Epithelial cell of prostate (primary cell): ENCODE measurements around the gene VAT1L.

Experiments used
- DNase-seq: peaks from one replicate; pipeline ENCODE4 v3.0.0-alpha.2; 2011; ENCODE audit warnings: low read depth, low spot score
- H3K27ac ChIP-seq: fragments of 450-650 bp; 2 replicates; pipeline ENCODE4 v1.5.1; 2017; ENCODE audit warnings: mild to moderate bottlenecking

The VAT1L gene

DNA sequence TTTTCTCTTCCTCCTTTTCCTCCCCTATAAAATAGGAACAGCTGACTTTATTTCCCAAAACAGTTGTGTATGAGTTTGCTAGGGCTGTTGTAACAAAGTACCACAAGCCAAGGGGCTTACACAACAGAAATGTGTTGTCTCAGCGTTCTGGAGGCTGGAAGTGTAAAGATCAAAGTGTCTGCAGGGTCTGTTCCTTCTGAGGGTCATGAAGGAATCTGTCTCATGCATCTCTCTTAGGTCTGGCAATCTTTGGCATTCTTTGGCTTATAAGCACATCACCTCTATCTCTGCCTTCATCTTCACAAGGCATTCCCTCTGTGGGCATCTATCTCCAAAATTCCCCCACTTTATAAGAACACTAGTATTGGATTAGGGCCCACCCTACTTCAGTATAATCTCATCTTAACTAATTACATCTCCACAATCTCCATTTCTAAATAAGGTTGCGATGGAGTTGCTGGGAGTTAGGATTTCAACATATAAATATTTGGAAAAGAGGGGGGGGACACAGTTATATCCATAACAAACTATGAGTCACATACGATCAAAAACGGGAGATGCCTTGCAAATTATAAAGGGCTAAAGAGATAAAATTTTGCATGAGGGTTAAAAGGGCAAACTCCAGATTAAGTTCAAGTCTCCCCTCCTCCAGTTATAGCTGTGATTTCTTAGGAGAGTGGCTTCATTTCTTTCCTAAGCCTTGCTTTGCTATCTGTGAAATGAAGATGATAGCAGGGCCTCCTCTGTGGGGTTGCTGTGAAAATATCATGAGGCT lies 109.7 kb downstream of the VAT1L start:
- no peak overlapping the region for H3K27ac ChIP-seq

DNA sequence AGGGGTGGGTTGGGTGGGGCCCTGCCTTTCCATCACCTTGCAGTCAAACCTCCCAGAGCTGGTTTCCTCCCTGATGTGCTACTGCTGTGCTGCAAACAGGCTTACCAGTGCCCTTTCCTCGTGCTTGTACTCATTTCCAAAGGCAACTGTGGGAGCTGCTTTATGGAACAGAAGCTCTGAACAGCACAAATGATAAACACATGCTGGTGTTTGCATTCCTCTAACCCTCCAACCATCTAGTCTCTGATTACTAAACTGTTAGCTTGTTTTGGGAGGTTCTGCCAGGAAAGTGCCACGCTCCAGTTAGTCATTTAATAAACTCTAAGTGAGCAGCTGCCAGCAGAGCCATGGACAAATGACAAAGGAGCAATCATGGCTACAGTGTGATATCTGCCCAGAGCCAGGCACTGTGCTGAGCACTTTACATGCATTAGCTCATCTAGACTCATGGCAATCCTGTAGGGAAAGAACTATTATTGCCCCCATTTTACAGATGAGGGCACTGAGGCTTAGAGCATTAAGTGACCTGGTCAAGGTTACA lies 110.4 kb downstream of the VAT1L start:
- no peak overlapping the region for H3K27ac ChIP-seq
- DNase-seq: no peak

More for the DNA sequence above, 109.7 kb downstream of the VAT1L start:
- no peak for DNase-seq

DNA sequence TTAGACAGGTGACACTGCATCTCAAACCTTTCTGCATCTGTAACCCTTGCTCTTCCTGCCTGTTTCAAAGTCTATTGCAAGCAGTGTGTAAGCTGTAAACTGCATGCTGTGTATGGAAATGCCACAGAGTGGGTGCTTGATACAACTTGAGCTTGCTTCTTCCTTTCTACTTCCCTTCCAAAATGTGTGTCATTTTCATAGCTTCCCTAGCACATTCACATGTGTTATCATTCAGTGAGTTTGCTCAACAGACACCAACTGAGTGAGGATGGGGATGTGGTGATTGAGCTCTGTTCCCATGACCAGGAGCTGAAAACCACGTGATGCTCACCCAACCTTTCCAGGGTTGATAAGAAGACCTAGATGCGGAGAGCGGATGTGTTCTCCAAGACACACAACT lies 111.1 kb downstream of the VAT1L start:
- H3K27ac ChIP-seq: no peak overlapping the region

DNA sequence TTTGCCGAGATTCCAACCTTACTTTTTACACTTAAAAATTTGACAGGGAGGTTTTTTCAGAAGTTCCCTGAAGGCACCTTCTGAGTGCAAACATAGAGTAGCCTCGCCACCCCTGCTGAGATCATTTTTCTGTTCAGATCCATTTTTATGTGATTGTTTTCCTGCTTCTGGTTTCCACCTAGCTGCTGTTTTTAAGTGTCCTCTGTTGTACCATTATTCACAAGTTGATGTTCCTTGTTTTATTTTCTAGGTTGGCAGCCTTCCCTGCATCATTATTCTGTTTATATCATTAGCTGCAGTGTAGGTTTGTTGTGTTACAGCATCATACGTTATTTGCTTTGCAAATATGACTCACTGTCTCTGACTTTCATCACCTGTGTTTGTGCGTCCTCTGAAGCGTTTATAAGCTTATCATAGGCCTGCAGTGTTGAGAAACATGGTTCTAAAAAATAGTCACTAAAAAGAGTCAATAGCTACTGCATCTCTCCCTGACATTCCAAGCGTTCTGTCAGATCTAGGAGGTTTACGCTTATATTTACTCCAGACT lies 117.1 kb downstream of the VAT1L start:
- no peak overlapping the region for H3K27ac ChIP-seq

More for the DNA sequence above, 111.1 kb downstream of the VAT1L start:
- DNase-seq: no peak

DNA sequence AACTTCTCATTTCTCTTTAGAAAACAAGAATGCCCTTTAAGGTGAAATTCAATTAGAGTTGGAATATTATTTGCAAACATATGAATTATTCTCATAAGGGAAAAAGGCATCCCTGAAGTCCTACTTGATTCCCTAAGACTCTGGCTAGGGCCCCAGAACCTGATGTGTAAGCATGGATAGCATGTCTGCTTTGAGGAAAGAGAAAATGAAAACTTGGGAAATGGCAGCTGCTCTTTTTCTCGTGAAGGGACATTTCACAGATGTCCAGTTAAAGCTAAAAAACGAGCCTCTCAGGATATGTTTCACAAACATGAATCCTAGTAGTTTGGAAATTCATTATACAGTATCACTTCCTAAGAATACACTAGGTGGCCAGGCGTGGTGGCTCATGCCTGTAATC lies 121.7 kb downstream of the VAT1L start:
- DNase-seq: no peak
- no peak overlapping the region for H3K27ac ChIP-seq

More for the DNA sequence above, 117.1 kb downstream of the VAT1L start:
- DNase-seq: peak; percentile 8

GRCh38 chr16:77912617-77913016 lies 124.3 kb downstream of the VAT1L start:
- DNase-seq: no peak
- H3K27ac ChIP-seq: no peak overlapping the region

GRCh38 chr16:77913738-77914253 lies 125.4 kb downstream of the VAT1L start:
- no peak overlapping the region for H3K27ac ChIP-seq
- DNase-seq: no peak

GRCh38 chr16:77916111-77916510 lies 127.7 kb downstream of the VAT1L start:
- no peak for DNase-seq
- no peak overlapping the region for H3K27ac ChIP-seq

- H3K27ac ChIP-seq: no peak overlapping the region
- no peak for DNase-seq
These were observed 129.6 kb downstream of the VAT1L start for GRCh38 chr16:77917971-77918370.

DNA sequence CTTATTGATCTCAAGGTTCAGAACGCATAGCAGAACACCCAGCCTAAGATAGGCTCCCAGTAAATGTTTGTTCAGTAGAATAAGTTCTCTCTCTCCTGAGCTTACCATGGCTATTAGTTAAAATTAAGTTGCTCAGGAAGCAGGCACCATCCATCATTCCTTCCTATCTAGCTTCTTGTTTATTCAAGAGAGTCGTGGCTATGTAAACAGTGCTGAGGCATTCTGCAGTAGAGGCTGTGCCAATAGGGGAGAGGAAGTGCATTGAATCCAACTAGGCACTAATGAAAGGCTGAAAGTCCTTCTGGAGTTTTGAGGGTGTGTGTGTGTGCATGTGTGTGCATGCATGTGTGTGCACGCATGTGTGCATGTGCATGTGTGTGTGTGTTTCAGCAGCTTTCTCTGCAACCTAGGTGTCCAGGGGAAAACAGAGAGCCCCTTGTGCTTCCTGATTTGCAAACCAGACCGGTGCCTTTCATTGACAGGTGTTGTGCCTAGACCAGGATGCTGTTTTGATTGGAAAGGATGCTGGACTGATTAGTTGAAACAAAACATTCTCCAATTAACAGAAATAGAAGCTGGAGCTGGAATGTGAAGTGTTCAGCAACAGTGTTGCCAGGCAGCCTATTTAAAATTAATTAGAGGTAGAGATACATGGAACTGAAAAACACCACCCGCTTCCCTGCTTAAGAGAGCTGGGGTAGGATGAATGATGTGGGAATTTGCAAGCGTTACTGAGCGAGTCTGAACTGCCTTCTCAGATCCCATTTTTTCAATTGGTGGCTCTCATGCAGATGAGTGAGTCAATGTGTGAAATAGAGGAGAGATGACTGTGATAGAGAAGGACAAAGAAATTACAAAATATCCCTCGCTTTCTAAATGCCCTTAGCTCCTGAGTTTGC lies 130.7 kb downstream of the VAT1L start:
- no peak for DNase-seq
- H3K27ac ChIP-seq: no peak overlapping the region

GRCh38 chr16:77919761-77920415 lies 131.5 kb downstream of the VAT1L start:
- DNase-seq: no peak
- H3K27ac ChIP-seq: no peak overlapping the region

GRCh38 chr16:77920984-77921383 lies 132.6 kb downstream of the VAT1L start:
- no peak overlapping the region for H3K27ac ChIP-seq
- DNase-seq: no peak

DNA sequence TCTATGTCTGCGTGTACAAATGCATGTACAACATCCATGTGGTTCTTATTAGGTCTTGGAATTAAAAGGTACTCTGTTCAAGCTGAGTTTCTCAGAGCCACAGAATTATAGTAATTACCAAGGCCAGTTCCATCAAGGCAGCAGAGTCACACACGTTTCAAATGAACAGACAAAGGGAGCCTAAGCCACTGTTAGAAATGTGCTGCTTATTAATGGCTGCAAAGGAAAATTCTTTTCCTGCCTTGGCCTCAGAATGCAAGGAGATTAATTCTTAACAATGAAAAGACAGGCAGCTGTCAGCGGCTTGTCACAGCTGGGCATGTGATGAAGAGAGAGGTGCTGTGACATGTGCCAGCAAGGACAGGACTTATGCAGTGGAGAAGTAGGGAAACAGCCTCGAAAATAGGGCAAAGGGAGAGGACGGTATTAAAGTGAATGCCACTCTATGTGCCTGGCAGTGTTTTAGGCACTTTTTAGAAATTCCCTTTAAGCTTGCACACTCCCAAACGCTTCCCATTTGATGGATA lies 133.9 kb downstream of the VAT1L start:
- H3K27ac ChIP-seq: no peak overlapping the region
- DNase-seq: no peak

DNA sequence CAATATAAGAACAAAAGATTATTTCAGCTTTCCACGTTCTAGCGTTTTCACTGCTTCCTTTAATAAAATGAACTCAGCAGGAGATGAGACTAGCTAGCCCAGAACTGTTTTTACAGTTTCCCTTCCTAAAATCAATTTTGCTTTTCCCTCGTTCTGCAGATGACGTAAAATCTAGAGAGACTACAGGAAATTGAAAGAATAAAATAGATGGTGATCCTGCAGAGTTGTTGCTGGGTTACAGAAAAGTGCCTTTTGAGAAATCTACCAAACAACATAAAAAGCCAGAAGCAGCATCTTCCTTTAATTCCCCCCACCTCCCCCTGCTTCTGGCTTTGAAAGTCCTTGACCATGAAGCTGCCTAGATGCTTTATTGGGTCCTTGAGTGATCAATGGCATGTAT lies 137.2 kb downstream of the VAT1L start:
- no peak for DNase-seq
- no peak overlapping the region for H3K27ac ChIP-seq

- H3K27ac ChIP-seq: no peak overlapping the region
- DNase-seq: no peak
These were observed 139.7 kb downstream of the VAT1L start for GRCh38 chr16:77928096-77928495.

GRCh38 chr16:77929004-77929403 lies 140.6 kb downstream of the VAT1L start:
- DNase-seq: no peak

DNA sequence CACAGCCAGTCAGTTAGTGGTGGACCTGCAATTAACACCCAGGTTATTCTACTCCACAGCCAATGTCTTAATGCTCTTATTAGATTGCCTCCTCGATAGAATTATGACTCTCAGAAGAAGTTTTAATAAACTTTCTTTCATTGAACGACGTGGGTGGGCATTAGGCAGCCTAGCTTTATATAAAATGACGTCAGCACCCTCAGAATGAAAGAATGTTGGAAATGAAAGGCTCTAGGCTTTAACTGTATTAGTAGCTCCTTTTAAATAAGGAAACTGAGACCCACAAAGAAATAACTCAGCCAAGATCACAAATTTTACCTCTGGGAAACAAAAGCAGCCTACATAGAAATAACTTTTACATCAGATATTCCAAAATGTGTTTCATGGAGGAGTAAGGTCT lies 142.7 kb downstream of the VAT1L start:
- no peak overlapping the region for H3K27ac ChIP-seq

More at GRCh38 chr16:77929004-77929403, 140.6 kb downstream of the VAT1L start:
- no peak overlapping the region for H3K27ac ChIP-seq

GRCh38 chr16:77937473-77938149 lies 149.2 kb downstream of the VAT1L start:
- no peak for DNase-seq
- no peak overlapping the region for H3K27ac ChIP-seq

More for the DNA sequence above, 142.7 kb downstream of the VAT1L start:
- DNase-seq: no peak

- DNase-seq: no peak
- no peak overlapping the region for H3K27ac ChIP-seq
These were observed 150.5 kb downstream of the VAT1L start for GRCh38 chr16:77938913-77939312.
